GM18502 (cell line): ENCODE results near the gene DIPK1A.

Experiments used
- ATAC-seq: cut with Tn5 transposase; IDR thresholded peaks from one replicate; pipeline ENCODE4 v1.9.1; 2021; ENCODE audit warnings: mild to moderate bottlenecking; ENCODE audit not compliant: unreplicated experiment, poor library complexity

Gene DIPK1A

GRCh38 chr1:92817986-92818764, 143.1 kb downstream of the DIPK1A start:
- ATAC-seq, result peak; percentile 76

- no peak for ATAC-seq
Measured at GRCh38 chr1:92817137-92817697, 144.0 kb downstream of the DIPK1A start.

GRCh38 chr1:92816732-92817131, 144.5 kb downstream of the DIPK1A start:
- ATAC-seq, result no peak

GRCh38 chr1:92808381-92808780, 152.9 kb downstream of the DIPK1A start:
- ATAC-seq, result no peak

- no peak for ATAC-seq
Measured at GRCh38 chr1:92805216-92805615, 156.0 kb downstream of the DIPK1A start.

- no peak for ATAC-seq
Measured at GRCh38 chr1:92804721-92805201, 156.5 kb downstream of the DIPK1A start.

GRCh38 chr1:92803140-92803887, 157.9 kb downstream of the DIPK1A start:
- ATAC-seq, result no peak

GRCh38 chr1:92797961-92798360, 163.3 kb downstream of the DIPK1A start:
- ATAC-seq, result no peak

- no peak for ATAC-seq
Measured at GRCh38 chr1:92797297-92797696, 164.0 kb downstream of the DIPK1A start.

- ATAC-seq, result no peak
Measured at GRCh38 chr1:92795166-92795565, 166.1 kb downstream of the DIPK1A start.

GRCh38 chr1:92792340-92792782, 168.9 kb downstream of the DIPK1A start:
- no peak for ATAC-seq
